Neural progenitor cell (in vitro differentiated cells): ENCODE measurements around the gene SLC44A2.

Source experiments
- CTCF ChIP-seq: fragments of 200-600 bp; sonication (generic); IDR thresholded peaks from 2 replicates; pipeline ENCODE4 v1.5.1; 2017; ENCODE audit warnings: antibody characterized with exemption, mild to moderate bottlenecking
- EZH2 ChIP-seq: fragments of 200-600 bp; sonication (generic); IDR thresholded peaks from 2 replicates; pipeline ENCODE4 v1.6.1; 2017; ENCODE audit warnings: antibody characterized with exemption, mild to moderate bottlenecking, moderate library complexity

GRCh38 chr19:10580979-10581631 lies 44.2 kb upstream of the SLC44A2 start:
- TF ChIP-seq CTCF: peak; percentile 94
- no peak for TF ChIP-seq EZH2
